OCI-LY3 (cell line): ENCODE measurements around the gene BNC2.

Experiments
- CTCF ChIP-seq: fragments of 200-600, 300-600 bp; sonication (generic); IDR thresholded peaks from 2 replicates; pipeline ENCODE4 v1.5.1; 2014; ENCODE audit warnings: antibody characterized with exemption, low read length, low read depth
- EZH2phosphoT487 ChIP-seq: fragments of 200-600 bp; shearing (Covaris generic); IDR thresholded peaks from 2 replicates; pipeline ENCODE4 v1.6.1; 2018; ENCODE audit warnings: antibody characterized with exemption, mixed run types, low read depth

- TF ChIP-seq EZH2phosphoT487 (no peak), CTCF (no peak)
Measured at GRCh38 chr9:16442622-16443021, 427.8 kb downstream of the BNC2 start.
